HL-60/S4 treated with retinoic acid at 250 ng/mL for 4 days and 3 days (cell line): Measurements from ENCODE around the gene IL2RA.

Experiments used
- in situ Hi-C: fragments of 300-500 bp; cut with MboI; formaldehyde crosslinking; loops from 2 replicates; pipeline ENCODE4 v1.7.0; 2022; ENCODE audit warnings: low sequenced_read_pairs

IL2RA gene

GRCh38 chr10:6059506-6059905 lies 2.7 kb downstream of the IL2RA start:
- in situ Hi-C loops, result no loop called here

GRCh38 chr10:6058682-6059475 lies 3.3 kb downstream of the IL2RA start:
- in situ Hi-C loops, result no loop called here

- in situ Hi-C loops, result no loop called here
Measured at GRCh38 chr10:6056411-6057135, 5.6 kb downstream of the IL2RA start.

- in situ Hi-C loops, result no loop called here
Measured at GRCh38 chr10:6055929-6056328, 6.2 kb downstream of the IL2RA start.

GRCh38 chr10:6054884-6055283 lies 7.3 kb downstream of the IL2RA start:
- in situ Hi-C loops, result no loop called here

- in situ Hi-C loops, result no loop called here
Measured at GRCh38 chr10:6053816-6054631, 8.1 kb downstream of the IL2RA start.

GRCh38 chr10:6053303-6053702 lies 8.9 kb downstream of the IL2RA start:
- in situ Hi-C loops, result no loop called here

- in situ Hi-C loops, result no loop called here
Measured at GRCh38 chr10:6052247-6053221, 9.6 kb downstream of the IL2RA start.

- in situ Hi-C loops, result no loop called here
Measured at GRCh38 chr10:6050801-6051445, 11.2 kb downstream of the IL2RA start.

- in situ Hi-C loops, result no loop called here
Measured at GRCh38 chr10:6049031-6049400, 13.2 kb downstream of the IL2RA start.

GRCh38 chr10:6048281-6049030 lies 13.7 kb downstream of the IL2RA start:
- in situ Hi-C loops, result no loop called here

- in situ Hi-C loops, result no loop called here
Measured at GRCh38 chr10:6047847-6048246, 14.3 kb downstream of the IL2RA start.

- in situ Hi-C loops, result no loop called here
Measured at GRCh38 chr10:6046773-6047611, 15.2 kb downstream of the IL2RA start.

- in situ Hi-C loops, result no loop called here
Measured at GRCh38 chr10:6045878-6046772, 16.0 kb downstream of the IL2RA start.

- in situ Hi-C loops, result no loop called here
Measured at GRCh38 chr10:6045314-6045848, 16.8 kb downstream of the IL2RA start.

- in situ Hi-C loops, result no loop called here
Measured at GRCh38 chr10:6044751-6045313, 17.3 kb downstream of the IL2RA start.

GRCh38 chr10:6044060-6044459 lies 18.1 kb downstream of the IL2RA start:
- in situ Hi-C loops, result no loop called here
